ENCODE measurements around the gene PRSS22. TPM values are rescaled to one million over a fixed set of nuclear protein-coding genes. Genes with fewer than 3 reads are reported as not detected.

PRSS22 gene
- total RNA-seq, 1 donor = not detected

GRCh38 chr16:2816751-2817339 is 41.1 kb downstream of the PRSS22 start, which contains the start of gene PRSS21:
TSS of gene PRSS21 (plus strand) at chr16:2817237. CDS start at chr16:2817269, 32 bp downstream.
- peak; percentile 74 for DNase-seq (ENCODE audit: insufficient read length, low spot score, missing footprints)
- no peaks in the 10 kb centered on the region for H3K9me3 ChIP-seq (ENCODE audit: low read depth, low read length)
- no peaks in the 10 kb centered on the region for H3K79me2 ChIP-seq (ENCODE audit: insufficient read depth, low read length)
- H2AFZ ChIP-seq (ENCODE audit: low read length) = no peak within 1 kb of the TSS
- H4K20me1 ChIP-seq (ENCODE audit: insufficient read depth, low read length) = no peaks in the 10 kb centered on the region
- peaks cover 23% of the 10 kb centered on the region for H3K27me3 ChIP-seq (ENCODE audit: insufficient read depth, low read length)
- TF ChIP-seq CTCF (IDR thresholded peaks at IDR 0.05; ENCODE audit: extremely low read depth, low read depth, low read length) = no peak
- H3K27ac ChIP-seq (ENCODE audit: low read depth, low read length) = no peak within 1 kb of the TSS
- no peaks in the 10 kb centered on the region for H3K4me1 ChIP-seq (ENCODE audit: insufficient read depth, low read length)
- H3K36me3 ChIP-seq (ENCODE audit: insufficient read depth, low read length) = no peaks in the 10 kb centered on the region
- H3K4me3 ChIP-seq (ENCODE audit: insufficient read depth, low read length) = no peak within 1 kb of the TSS
- H3K4me2 ChIP-seq (ENCODE audit: insufficient read depth, low read length) = no peak within 1 kb of the TSS

GRCh38 chr16:2815299-2815771 is 42.6 kb downstream of the PRSS22 start:
- DNase-seq (ENCODE audit: insufficient read length, low spot score, missing footprints) = peak; percentile 74
- H3K9me3 ChIP-seq (ENCODE audit: low read depth, low read length) = no peaks in the 10 kb centered on the region
- H4K20me1 ChIP-seq (ENCODE audit: insufficient read depth, low read length) = no peaks in the 10 kb centered on the region
- no peak overlapping the region for H2AFZ ChIP-seq (ENCODE audit: low read length)
- no peaks in the 10 kb centered on the region for H3K36me3 ChIP-seq (ENCODE audit: insufficient read depth, low read length)
- H3K79me2 ChIP-seq (ENCODE audit: insufficient read depth, low read length) = no peaks in the 10 kb centered on the region
- peaks cover 29% of the 10 kb centered on the region for H3K27me3 ChIP-seq (ENCODE audit: insufficient read depth, low read length)
- no peak overlapping the region for H3K27ac ChIP-seq (ENCODE audit: low read depth, low read length)
- TF ChIP-seq CTCF (IDR thresholded peaks at IDR 0.05; ENCODE audit: extremely low read depth, low read depth, low read length) = no peak
- no peak overlapping the region for H3K4me2 ChIP-seq (ENCODE audit: insufficient read depth, low read length)
- no peak overlapping the region for H3K4me3 ChIP-seq (ENCODE audit: insufficient read depth, low read length)
- no peaks in the 10 kb centered on the region for H3K4me1 ChIP-seq (ENCODE audit: insufficient read depth, low read length)

- Histone ChIP-seq H3K27ac (ENCODE audit: low read depth, low read length) (no peak overlapping the region), H3K79me2 (ENCODE audit: insufficient read depth, low read length) (no peaks in the 10 kb centered on the region), H2AFZ (ENCODE audit: low read length) (no peak overlapping the region), H4K20me1 (ENCODE audit: insufficient read depth, low read length) (no peaks in the 10 kb centered on the region), H3K4me2 (ENCODE audit: insufficient read depth, low read length) (no peak overlapping the region), H3K9me3 (ENCODE audit: low read depth, low read length) (no peaks in the 10 kb centered on the region), H3K4me3 (ENCODE audit: insufficient read depth, low read length) (no peak overlapping the region), H3K36me3 (ENCODE audit: insufficient read depth, low read length) (no peaks in the 10 kb centered on the region), H3K4me1 (ENCODE audit: insufficient read depth, low read length) (no peaks in the 10 kb centered on the region), H3K27me3 (ENCODE audit: insufficient read depth, low read length) (peaks cover 33% of the 10 kb centered on the region)
- DNase-seq (ENCODE audit: insufficient read length, low spot score, missing footprints) = no peak
- TF ChIP-seq CTCF (IDR thresholded peaks at IDR 0.05; ENCODE audit: extremely low read depth, low read depth, low read length) = no peak
These were observed 43.2 kb downstream of the PRSS22 start for GRCh38 chr16:2814551-2815298.

- H3K4me3 ChIP-seq (ENCODE audit: insufficient read depth, low read length) = no peak overlapping the region
- DNase-seq (ENCODE audit: insufficient read length, low spot score, missing footprints) = peak; percentile 52
- H3K36me3 ChIP-seq (ENCODE audit: insufficient read depth, low read length) = no peaks in the 10 kb centered on the region
- no peaks in the 10 kb centered on the region for H3K9me3 ChIP-seq (ENCODE audit: low read depth, low read length)
- H3K79me2 ChIP-seq (ENCODE audit: insufficient read depth, low read length) = no peaks in the 10 kb centered on the region
- H3K27me3 ChIP-seq (ENCODE audit: insufficient read depth, low read length) = peaks cover 33% of the 10 kb centered on the region
- no peak overlapping the region for H2AFZ ChIP-seq (ENCODE audit: low read length)
- no peaks in the 10 kb centered on the region for H3K4me1 ChIP-seq (ENCODE audit: insufficient read depth, low read length)
- no peak overlapping the region for H3K4me2 ChIP-seq (ENCODE audit: insufficient read depth, low read length)
- H3K27ac ChIP-seq (ENCODE audit: low read depth, low read length) = no peak overlapping the region
- H4K20me1 ChIP-seq (ENCODE audit: insufficient read depth, low read length) = no peaks in the 10 kb centered on the region
- no peak for TF ChIP-seq CTCF (IDR thresholded peaks at IDR 0.05; ENCODE audit: extremely low read depth, low read depth, low read length)
These were observed 44.2 kb downstream of the PRSS22 start for GRCh38 chr16:2813771-2814221.

Data from osteoblast (primary cell).